ENCODE data around the gene SALL1.

GRCh38 chr16:51147776-51148677 lies 3.0 kb downstream of the SALL1 start:
- TF ChIP-seq CTCF (IDR thresholded peaks at IDR 0.05; ENCODE audit: insufficient read depth, low read depth, low read length) (no peak), EZH2 (IDR thresholded peaks at IDR 0.05; ENCODE audit: insufficient read depth, low read length) (no peak)

All from astrocyte (in vitro differentiated cells and primary cell).